Hepatocyte (in vitro differentiated cells): ENCODE measurements around the gene ARHGEF10L. TPM values are rescaled to one million over a fixed set of nuclear protein-coding genes. Genes with fewer than 3 reads are reported as not detected.

Source experiments
- DNase-seq: peaks from one replicate; pipeline ENCODE4 v3.0.0-alpha.2; 2016; ENCODE audit warnings: low spot score
- H2AFZ ChIP-seq: fragments of 200-600 bp; sonication (generic); 2 replicates; pipeline ENCODE4 v1.6.0; 2016; ENCODE audit warnings: antibody characterized with exemption, mild to moderate bottlenecking
- H3K27ac ChIP-seq: fragments of 200-600 bp; sonication (generic); 2 replicates; pipeline ENCODE4 v1.5.1; 2016; ENCODE audit warnings: mild to moderate bottlenecking
- H3K27me3 ChIP-seq: fragments of 200-600 bp; sonication (generic); 2 replicates; pipeline ENCODE4 v1.6.1; 2016
- H3K36me3 ChIP-seq: fragments of 200-600 bp; sonication (generic); replicated peaks from 2 replicates; pipeline ENCODE4 v1.5.1; 2016; ENCODE audit warnings: low read depth; ENCODE audit not compliant: insufficient read depth
- H3K4me1 ChIP-seq: fragments of 200-600 bp; sonication (generic); 2 replicates; pipeline ENCODE4 v1.5.1; 2016; ENCODE audit warnings: mild to moderate bottlenecking, moderate library complexity; ENCODE audit not compliant: insufficient read depth
- H3K4me2 ChIP-seq: fragments of 200-600 bp; sonication (generic); 2 replicates; pipeline ENCODE4 v1.6.0; 2016
- H3K4me3 ChIP-seq: fragments of 200-600 bp; sonication (generic); 2 replicates; pipeline ENCODE4 v1.5.1; 2016; ENCODE audit warnings: mild to moderate bottlenecking
- H3K79me2 ChIP-seq: fragments of 200-600 bp; sonication (generic); 2 replicates; pipeline ENCODE4 v1.6.0; 2017; ENCODE audit warnings: mild to moderate bottlenecking
- H3K9me2 ChIP-seq: fragments of 200-600 bp; sonication (generic); replicated peaks from 2 replicates; pipeline ENCODE4 v1.6.0; 2017; ENCODE audit warnings: mild to moderate bottlenecking; ENCODE audit not compliant: insufficient read depth
- H3K9me3 ChIP-seq: fragments of 200-600 bp; sonication (generic); 2 replicates; pipeline ENCODE4 v1.5.1; 2016; ENCODE audit warnings: low read depth, mild to moderate bottlenecking
- H4K20me1 ChIP-seq: fragments of 200-600 bp; sonication (generic); 2 replicates; pipeline ENCODE4 v1.6.0; 2016; ENCODE audit warnings: mild to moderate bottlenecking; ENCODE audit not compliant: insufficient read depth, poor library complexity, severe bottlenecking
- EZH2 ChIP-seq: fragments of 200-600 bp; sonication (generic); IDR thresholded peaks from 2 replicates; pipeline ENCODE4 v1.6.1; 2016; ENCODE audit warnings: antibody characterized with exemption, mild to moderate bottlenecking, borderline replicate concordance
- EZH2phosphoT487 ChIP-seq: fragments of 200-600 bp; sonication (generic); IDR thresholded peaks from one replicate; pipeline ENCODE4 v1.6.1; 2018; ENCODE audit warnings: antibody characterized with exemption, mild to moderate bottlenecking, low read depth, moderate library complexity; ENCODE audit not compliant: unreplicated experiment, severe bottlenecking
- WGBS: methylation state at CpG from one replicate; pipeline ENCODE4 v1.1.6; 2016; ENCODE audit warnings: low lambda C conversion rate; ENCODE audit errors: missing lambda C conversion rate; 5-methylcytosine and 5-hydroxymethylcytosine counted together
- polyA plus RNA-seq: library from polyadenylated mRNA; unstranded; fragments of >200 nt; fragmentation: Nextera tagmentation; extraction: Ambion mirVana; gene quantifications from 2 replicates; pipeline ENCODE4 v1.2.1, GENCODE V29; 2016
- total RNA-seq: library from RNA; depleted of rRNA; stranded (reverse); fragments of >200 nt; gene quantifications from 2 replicates; pipeline ENCODE4 v1.2.3, GENCODE V29; 2014
- TF ChIP-seq, protein P1 (sequence below): fragments of 200-600 bp; sonication (generic); IDR thresholded peaks from 2 replicates; pipeline ENCODE4 v1.5.1; 2016; ENCODE audit warnings: antibody characterized with exemption, mild to moderate bottlenecking; ENCODE audit not compliant: poor library complexity

The ARHGEF10L gene
- total and polyA plus RNA-seq, 2 experiments from 2014 or later, result 40.4 to 48.3 TPM

- Histone ChIP-seq H3K79me2 (no peaks in the 10 kb centered on the region), H3K36me3 (no peaks in the 10 kb centered on the region), H3K27ac (no peak overlapping the region), H3K27me3 (no peaks in the 10 kb centered on the region), H3K9me3 (no peaks in the 10 kb centered on the region), H3K4me3 (no peak overlapping the region), H3K9me2 (no peaks in the 10 kb centered on the region), H3K4me2 (no peak overlapping the region), H3K4me1 (no peaks in the 10 kb centered on the region), H4K20me1 (no peaks in the 10 kb centered on the region), H2AFZ (no peak overlapping the region)
- no peak for TF ChIP-seq EZH2phosphoT487
- TF ChIP-seq, protein P1, sequence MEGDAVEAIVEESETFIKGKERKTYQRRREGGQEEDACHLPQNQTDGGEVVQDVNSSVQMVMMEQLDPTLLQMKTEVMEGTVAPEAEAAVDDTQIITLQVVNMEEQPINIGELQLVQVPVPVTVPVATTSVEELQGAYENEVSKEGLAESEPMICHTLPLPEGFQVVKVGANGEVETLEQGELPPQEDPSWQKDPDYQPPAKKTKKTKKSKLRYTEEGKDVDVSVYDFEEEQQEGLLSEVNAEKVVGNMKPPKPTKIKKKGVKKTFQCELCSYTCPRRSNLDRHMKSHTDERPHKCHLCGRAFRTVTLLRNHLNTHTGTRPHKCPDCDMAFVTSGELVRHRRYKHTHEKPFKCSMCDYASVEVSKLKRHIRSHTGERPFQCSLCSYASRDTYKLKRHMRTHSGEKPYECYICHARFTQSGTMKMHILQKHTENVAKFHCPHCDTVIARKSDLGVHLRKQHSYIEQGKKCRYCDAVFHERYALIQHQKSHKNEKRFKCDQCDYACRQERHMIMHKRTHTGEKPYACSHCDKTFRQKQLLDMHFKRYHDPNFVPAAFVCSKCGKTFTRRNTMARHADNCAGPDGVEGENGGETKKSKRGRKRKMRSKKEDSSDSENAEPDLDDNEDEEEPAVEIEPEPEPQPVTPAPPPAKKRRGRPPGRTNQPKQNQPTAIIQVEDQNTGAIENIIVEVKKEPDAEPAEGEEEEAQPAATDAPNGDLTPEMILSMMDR, result no peak
- TF ChIP-seq EZH2, result no peak
- WGBS, result 90% methylated on average over 7 of the region's 7 CpGs
- no peak for DNase-seq
Observed at GRCh38 chr1:17686258-17686657, 146.8 kb downstream of the ARHGEF10L start.

DNA sequence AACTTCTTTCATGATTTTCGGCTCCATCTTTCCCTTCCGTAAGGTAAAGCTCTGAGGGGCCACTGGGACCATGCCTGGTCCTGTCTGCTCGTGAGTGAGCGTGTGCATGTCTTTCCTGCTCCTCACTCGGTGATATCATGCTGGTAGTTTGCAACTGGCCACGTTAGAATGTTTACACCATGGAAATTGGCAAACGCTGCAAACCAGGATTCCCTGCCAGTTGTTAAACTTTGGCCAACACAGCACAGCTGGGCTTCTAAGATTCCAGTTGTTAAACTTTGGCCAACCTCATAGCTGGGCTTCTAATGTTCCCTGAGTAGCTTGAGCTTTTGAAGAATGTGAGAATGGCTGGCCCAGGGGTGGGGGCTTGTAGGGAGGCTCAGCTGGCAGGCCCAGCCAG is 147.6 kb downstream of the ARHGEF10L start:
- H3K4me1 ChIP-seq, result no peaks in the 10 kb centered on the region
- no peak overlapping the region for H3K4me3 ChIP-seq
- H3K36me3 ChIP-seq, result no peaks in the 10 kb centered on the region
- TF ChIP-seq, protein P1, result no peak
- TF ChIP-seq EZH2 (no peak), EZH2phosphoT487 (no peak)
- no peak for DNase-seq
- H3K4me2 ChIP-seq, result no peak overlapping the region
- H2AFZ ChIP-seq, result no peak overlapping the region
- no peak overlapping the region for H3K27ac ChIP-seq
- no peaks in the 10 kb centered on the region for H3K27me3 ChIP-seq
- 76% methylated on average over 7 of the region's 7 CpGs for WGBS
- no peaks in the 10 kb centered on the region for H4K20me1 ChIP-seq
- H3K9me3 ChIP-seq, result no peaks in the 10 kb centered on the region
- no peaks in the 10 kb centered on the region for H3K79me2 ChIP-seq
- no peaks in the 10 kb centered on the region for H3K9me2 ChIP-seq

DNA sequence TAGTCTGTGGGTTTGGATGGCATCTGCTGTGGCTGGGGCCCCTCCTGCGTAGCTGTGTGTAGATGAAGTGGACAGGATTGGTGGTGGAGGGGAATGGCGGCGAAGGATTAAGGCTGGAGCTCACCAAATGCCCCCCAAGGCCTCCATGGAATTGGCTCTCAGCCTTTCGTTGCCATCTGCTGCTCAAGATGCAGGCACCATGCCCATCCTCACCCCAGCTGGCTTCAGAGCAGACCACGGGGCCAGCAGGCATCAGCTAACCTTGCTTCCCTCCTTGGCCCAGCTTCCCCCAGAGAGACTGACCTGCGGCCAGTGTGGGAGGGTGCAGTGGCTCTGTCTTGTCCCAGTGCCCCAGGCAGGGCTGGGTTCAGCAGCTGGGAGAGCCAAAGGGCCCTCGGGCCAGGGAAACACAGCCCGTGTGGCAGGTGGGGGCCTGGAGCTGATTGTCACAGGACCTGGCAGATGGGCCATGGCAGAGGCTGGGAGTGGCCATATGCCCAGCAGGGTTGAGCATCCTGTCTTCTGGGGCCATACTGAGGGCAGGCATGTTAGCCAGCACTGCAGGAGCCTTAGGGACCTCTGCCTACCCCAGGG is 148.8 kb downstream of the ARHGEF10L start:
- no peaks in the 10 kb centered on the region for H3K4me1 ChIP-seq
- H3K27ac ChIP-seq, result no peak overlapping the region
- TF ChIP-seq, protein P1, result no peak
- TF ChIP-seq EZH2phosphoT487, result no peak
- TF ChIP-seq EZH2, result no peak
- 91% methylated on average over 8 of the region's 8 CpGs for WGBS
- H3K9me2 ChIP-seq, result no peaks in the 10 kb centered on the region
- no peaks in the 10 kb centered on the region for H3K9me3 ChIP-seq
- H4K20me1 ChIP-seq, result no peaks in the 10 kb centered on the region
- no peak overlapping the region for H3K4me3 ChIP-seq
- H3K36me3 ChIP-seq, result no peaks in the 10 kb centered on the region
- H3K79me2 ChIP-seq, result no peaks in the 10 kb centered on the region
- no peak overlapping the region for H3K4me2 ChIP-seq
- DNase-seq, result no peak
- H3K27me3 ChIP-seq, result no peaks in the 10 kb centered on the region
- H2AFZ ChIP-seq, result no peak overlapping the region

GRCh38 chr1:17689011-17689410 is 149.5 kb downstream of the ARHGEF10L start:
- no peaks in the 10 kb centered on the region for H3K27me3 ChIP-seq
- TF ChIP-seq EZH2phosphoT487 (no peak), EZH2 (no peak)
- TF ChIP-seq, protein P1, result no peak
- no peaks in the 10 kb centered on the region for H4K20me1 ChIP-seq
- H3K4me2 ChIP-seq, result no peak overlapping the region
- WGBS, result 93% methylated on average over 9 of the region's 9 CpGs
- no peak overlapping the region for H3K27ac ChIP-seq
- no peaks in the 10 kb centered on the region for H3K9me2 ChIP-seq
- H3K36me3 ChIP-seq, result no peaks in the 10 kb centered on the region
- H3K4me3 ChIP-seq, result no peak overlapping the region
- H3K9me3 ChIP-seq, result no peaks in the 10 kb centered on the region
- no peaks in the 10 kb centered on the region for H3K4me1 ChIP-seq
- no peaks in the 10 kb centered on the region for H3K79me2 ChIP-seq
- no peak overlapping the region for H2AFZ ChIP-seq
- DNase-seq, result no peak
